ENCODE data around the gene CDKN2B.

CDKN2B gene

GRCh38 chr9:22033012-22033630 is 24.0 kb upstream of the CDKN2B start:
- no peak for DNase-seq

DNA sequence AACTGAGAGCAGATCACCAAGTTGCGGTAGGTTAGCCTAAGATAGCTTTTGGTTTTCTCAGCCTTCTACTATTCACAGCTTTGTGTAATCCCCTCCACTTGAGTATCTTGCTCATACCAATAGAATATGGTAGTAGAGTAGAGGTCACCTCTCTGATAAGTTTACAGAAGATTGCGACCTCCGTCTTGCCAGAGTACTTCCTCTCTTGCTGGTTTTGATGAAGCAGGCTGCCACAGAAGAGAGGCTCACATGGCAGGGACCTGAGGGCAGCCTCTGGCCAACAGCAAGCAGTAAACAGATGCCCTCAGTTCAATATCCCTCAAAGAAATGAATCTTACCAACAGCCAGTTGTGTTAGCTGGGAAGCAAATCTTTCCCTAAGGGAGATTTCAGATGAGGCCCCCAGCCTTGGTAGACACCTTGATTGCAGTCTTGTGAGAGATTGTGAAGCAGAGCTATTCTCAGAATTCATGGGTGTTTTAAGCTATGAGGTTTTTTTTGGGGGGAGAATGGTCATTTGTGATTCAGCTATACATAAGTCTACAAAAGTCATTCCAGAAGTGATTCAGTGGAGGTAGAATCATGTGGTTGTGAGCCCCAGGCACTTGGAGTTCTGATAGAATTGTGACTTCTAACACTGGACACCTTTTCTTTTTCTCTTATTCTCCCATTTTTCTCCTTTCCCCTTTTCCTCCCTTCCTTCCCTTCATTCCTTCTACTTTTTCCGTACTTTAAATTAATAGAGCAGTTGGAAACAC is 22.7 kb upstream of the CDKN2B start:
- DNase-seq: no peak

DNA sequence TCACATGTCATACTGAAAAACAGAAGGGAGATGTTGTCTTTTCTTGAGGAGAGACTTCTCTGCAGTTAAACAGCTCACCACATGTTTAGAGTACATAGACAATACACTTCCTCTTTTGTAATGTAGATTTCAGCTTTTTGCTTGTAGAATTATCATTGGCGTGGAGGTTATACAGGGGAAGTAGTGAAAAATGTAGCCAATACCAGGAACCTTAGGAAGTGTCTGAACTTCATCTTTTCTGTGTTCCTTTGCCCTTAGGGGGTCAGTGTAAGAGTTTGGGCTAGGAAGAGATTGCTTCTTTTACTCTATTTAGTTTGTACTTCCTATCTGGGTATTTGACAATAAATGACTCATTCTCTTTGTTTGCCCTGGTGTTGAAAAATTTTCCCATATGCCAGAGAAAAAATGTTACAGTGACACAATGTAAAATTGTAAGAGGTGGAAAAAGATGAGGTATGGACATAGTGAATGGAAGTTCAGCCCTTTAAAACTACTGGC is 21.0 kb upstream of the CDKN2B start:
- DNase-seq: no peak

- DNase-seq: no peak
Measured at GRCh38 chr9:22029231-22029630, 20.1 kb upstream of the CDKN2B start.

GRCh38 chr9:22028394-22028793 is 19.3 kb upstream of the CDKN2B start:
- no peak for DNase-seq

- no peak for DNase-seq
Measured at GRCh38 chr9:22026696-22027095, 17.6 kb upstream of the CDKN2B start.

DNA sequence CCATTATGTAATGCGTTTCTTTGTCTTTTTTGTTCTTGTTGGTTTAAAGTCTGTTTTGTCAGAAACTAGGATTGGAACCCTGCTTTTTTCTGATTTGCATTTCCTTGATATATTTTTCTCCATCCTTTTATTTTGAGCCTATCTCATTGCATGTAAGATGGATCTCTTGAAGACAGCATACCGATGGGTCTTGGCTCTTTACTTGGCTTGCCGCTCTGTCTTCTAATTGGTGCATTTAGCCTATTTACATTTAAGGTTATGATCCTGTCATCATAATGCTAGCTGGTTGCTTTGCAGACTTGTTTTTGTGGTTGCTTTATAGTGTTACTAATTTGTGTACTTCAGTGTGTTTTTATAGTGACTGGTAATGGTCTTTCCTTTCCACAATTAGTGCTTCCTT is 13.3 kb upstream of the CDKN2B start:
- DNase-seq: no peak

DNA sequence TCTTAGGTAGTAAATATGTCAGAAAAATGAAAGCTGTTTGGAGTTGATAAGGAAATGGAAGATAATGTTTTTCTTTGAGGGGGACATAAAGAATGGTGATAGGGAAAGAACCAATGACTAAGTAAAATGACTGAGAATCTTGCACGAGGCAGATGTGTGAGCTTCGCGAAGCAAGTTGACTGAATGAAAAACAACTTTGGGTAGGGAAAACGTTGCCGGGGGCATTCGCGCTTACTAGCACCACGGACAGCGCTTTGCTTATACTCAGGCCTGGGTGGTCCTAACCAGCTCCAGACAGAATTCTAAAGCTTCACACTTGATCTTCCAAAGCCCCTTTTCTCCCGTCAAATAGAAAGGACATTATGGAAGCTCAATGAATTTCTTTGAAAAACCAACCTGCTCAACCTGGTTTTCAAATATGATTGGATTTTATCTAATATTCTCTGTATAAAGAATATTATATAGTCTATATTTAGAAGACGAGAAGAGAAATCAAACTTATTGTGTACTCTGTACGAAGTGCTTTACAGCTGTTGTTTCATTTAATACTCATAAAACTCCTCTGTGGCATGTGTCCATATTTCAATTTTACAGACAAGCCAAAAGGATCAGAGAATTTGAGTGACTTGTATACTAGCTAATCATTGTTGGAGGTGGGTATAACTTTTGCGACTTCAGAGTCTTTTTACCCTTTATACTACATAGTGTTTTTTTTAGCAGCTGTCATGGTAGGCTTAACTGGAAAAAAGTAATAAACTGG is 1.9 kb upstream of the CDKN2B start:
- DNase-seq: no peak

DNA sequence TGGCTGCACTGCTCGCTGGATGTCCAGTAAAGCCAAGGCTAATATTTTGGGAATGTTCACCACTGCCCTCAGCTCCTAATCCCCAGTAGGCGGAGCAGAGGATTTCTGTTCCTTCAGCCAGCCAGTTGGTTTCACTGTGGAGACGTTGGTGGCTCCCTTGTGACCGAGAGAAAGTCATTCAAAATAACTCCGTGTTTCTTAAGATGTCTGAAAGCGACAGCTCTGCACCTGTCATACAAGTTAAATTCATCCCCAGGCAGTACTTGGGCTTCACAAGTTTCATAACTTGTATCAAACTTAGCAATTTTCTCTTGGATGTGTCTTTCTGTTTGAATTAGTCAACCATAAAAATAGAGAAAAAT is 382 bp upstream of the CDKN2B start:
- DNase-seq: no peak

- no peak for DNase-seq
Measured at GRCh38 chr9:22008384-22008716, 755 bp downstream of the CDKN2B start.

GRCh38 chr9:22005702-22006606 is 3.2 kb downstream of the CDKN2B start:
- DNase-seq: no peak

DNA sequence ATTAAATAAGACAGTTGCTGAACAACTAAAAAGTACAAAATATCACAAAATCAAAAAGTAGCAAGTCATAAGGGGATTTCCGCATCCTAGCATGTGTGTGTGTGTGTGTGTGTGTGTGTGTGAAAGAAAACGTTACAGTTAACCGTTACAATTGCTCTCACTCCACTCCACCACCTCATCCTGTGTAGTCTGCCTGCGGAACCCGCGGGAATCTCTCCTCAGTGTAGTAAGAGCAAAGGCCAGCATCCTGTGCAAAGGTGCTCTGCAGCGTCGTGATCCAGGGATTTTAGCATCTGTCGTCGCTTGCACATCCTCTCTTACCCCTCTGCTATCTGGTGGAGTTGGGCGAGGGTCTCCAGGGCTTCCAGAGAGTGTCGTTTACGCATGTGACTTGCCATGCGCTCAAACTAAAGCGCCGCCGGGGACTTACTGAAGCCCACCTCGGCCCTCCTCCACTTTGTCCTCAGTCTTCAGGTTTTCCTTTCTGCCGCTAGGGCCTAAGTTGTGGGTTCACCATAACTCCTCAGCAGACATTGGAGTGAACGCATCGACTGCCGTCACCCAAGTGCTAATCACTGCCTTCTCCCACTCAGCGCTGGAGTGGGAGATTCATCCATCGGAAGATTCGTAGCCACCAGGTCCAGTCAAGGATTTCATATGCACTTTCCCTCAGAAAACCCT is 3.9 kb downstream of the CDKN2B start:
- peak; percentile 21 for DNase-seq

DNA sequence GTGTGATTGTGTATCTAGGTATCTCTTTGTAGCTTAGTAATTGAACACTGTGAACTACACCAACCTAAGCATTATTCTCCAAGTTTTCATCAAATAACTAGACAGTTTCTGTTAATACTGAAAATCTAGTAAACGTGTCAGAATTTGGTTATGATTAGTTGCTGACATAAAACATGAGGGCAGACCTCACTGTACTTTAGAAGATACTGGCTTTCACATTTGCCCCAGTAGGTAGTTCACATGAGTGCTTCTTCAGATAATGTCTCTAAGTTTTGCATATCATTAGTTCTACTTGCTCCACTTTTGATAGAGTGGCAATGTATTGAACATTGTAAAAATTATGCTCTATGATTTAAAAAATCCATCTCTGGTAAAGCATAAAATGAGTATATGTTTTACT is 7.1 kb downstream of the CDKN2B start:
- DNase-seq: no peak

DNA sequence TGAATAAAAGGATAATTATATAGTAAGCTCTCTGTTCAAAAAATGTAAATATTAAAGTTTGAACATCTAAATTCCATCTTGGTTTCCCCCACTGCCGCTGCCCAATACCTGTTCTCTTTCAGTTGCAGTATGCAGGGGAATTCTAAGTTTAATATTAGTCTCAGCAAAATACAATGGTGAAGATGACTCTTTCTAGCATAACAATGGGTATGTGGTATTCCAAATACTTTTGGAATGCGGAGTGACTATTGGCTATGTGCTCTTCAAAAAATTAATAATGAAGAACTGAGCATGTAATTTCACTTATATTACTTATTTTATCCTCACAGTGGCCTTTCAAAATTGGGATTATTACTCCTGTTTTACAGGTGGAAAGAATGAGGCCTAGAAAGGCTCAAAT is 11.1 kb downstream of the CDKN2B start:
- no peak for DNase-seq

GRCh38 chr9:21997480-21997879 is 11.6 kb downstream of the CDKN2B start:
- DNase-seq: no peak

GRCh38 chr9:21996858-21997257 is 12.2 kb downstream of the CDKN2B start:
- no peak for DNase-seq

GRCh38 chr9:21996438-21996837 is 12.7 kb downstream of the CDKN2B start:
- no peak for DNase-seq

DNA sequence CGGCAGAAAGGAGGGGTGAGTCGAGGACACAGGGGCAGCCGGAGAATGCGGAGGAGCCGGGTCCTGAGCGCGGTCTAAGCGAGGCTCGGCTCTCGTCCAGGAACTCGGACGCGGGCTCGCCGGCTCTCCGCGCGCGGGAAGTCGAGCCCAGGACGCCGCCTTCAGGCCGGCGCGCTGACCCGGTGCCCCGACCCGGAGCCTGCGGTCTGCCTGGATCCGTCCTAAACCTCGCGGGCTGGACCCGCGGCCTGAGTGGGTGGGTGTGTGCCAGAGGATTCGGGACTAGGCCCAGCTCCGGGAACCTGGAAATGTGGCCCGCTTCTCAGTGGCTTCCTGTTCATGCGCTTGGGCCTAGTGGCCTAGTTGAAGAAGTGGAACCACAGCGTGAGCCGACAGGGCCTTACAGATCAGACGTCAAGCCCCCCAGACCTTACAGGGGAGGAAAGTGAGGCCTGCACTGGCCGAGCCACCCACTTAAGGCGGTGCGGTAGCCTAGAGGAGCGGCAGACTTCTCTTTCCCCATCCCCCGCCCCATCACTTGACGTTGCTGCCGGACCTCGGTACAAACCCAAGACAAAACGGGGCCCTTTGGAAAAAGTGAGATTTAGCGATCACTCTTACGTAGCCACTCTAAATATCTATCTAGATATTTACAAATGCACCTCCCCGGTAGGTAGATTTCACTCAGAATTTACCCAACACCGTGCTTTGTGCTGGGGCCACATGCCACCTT is 13.3 kb downstream of the CDKN2B start:
- DNase-seq: no peak

GRCh38 chr9:21995006-21995665 is 14.0 kb downstream of the CDKN2B start:
- DNase-seq: peak; percentile 72

DNA sequence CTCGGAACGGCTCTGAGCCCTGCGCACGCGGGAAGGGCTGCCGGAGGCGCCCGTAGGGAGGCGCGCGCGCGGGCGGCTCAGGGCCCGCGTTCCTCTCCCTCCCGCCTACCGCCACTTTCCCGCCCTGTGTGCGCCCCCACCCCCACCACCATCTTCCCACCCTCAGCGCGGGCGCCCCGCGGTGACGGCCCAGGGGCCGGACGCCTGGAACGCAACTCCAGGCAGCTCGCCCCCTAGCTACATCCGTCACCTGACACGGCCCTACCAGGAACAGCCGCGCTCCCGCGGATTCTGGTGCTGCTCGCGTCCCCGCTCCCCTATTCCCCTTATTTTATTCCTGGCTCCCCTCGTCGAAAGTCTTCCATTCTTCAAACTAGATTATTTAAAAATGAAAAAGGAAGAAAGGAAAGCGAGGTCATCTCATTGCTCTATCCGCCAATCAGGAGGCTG is 14.5 kb downstream of the CDKN2B start, which contains the start of gene CDKN2B-AS1:
TSS of gene CDKN2B-AS1 (plus strand) at position 236 of the 450 bp plus-strand sequence.
- DNase-seq: peak; percentile 36

Data from activated CD4-positive, alpha-beta T cell treated with anti-CD3 and anti-CD28 coated beads, Interleukin-2, amount 50 U/mL, for 16 hours (primary cell).